HEK293 (cell line): ENCODE results near the gene GAPVD1.

Source experiments
- EGR2 ChIP-seq: fragments of 450-650 bp; formaldehyde crosslinking; IDR thresholded peaks from 2 replicates; pipeline ENCODE4 v1.5.1; 2016; ENCODE audit warnings: low read depth, missing biosample characterization, missing genetic modification characterization
- GLIS1 ChIP-seq: fragments of 450-650 bp; formaldehyde crosslinking; IDR thresholded peaks from 2 replicates; pipeline ENCODE4 v1.5.1; 2016; ENCODE audit warnings: missing biosample characterization, missing genetic modification characterization
- GLIS2 ChIP-seq: fragments of 450-650 bp; formaldehyde crosslinking; IDR thresholded peaks from 2 replicates; pipeline ENCODE4 v1.5.1; 2016; ENCODE audit warnings: missing biosample characterization, missing genetic modification characterization
- KLF9 ChIP-seq: fragments of 450-650 bp; formaldehyde crosslinking; IDR thresholded peaks from 2 replicates; pipeline ENCODE4 v1.5.1; 2016; ENCODE audit warnings: missing biosample characterization, missing genetic modification characterization, low read depth
- MYNN ChIP-seq: fragments of 450-650 bp; formaldehyde crosslinking; IDR thresholded peaks from 2 replicates; pipeline ENCODE4 v1.5.1; 2016; ENCODE audit warnings: missing biosample characterization, missing genetic modification characterization, borderline replicate concordance
- MZF1 ChIP-seq: fragments of 450-650 bp; formaldehyde crosslinking; IDR thresholded peaks from 2 replicates; pipeline ENCODE4 v1.5.1; 2017; ENCODE audit warnings: missing biosample characterization, missing genetic modification characterization, borderline replicate concordance
- YY2 ChIP-seq: fragments of 450-650 bp; formaldehyde crosslinking; IDR thresholded peaks from 2 replicates; pipeline ENCODE4 v1.5.1; 2016; ENCODE audit warnings: missing biosample characterization, missing genetic modification characterization
- ZBTB21 ChIP-seq: fragments of 450-650 bp; formaldehyde crosslinking; IDR thresholded peaks from 2 replicates; pipeline ENCODE4 v1.5.1; 2017; ENCODE audit warnings: missing biosample characterization, missing genetic modification characterization
- ZBTB48 ChIP-seq: fragments of 450-650 bp; formaldehyde crosslinking; IDR thresholded peaks from 2 replicates; pipeline ENCODE4 v1.5.1; 2016; ENCODE audit warnings: missing biosample characterization, missing genetic modification characterization
- ZFHX2 ChIP-seq: fragments of 450-650 bp; formaldehyde crosslinking; conservative IDR thresholded peaks from 2 replicates; pipeline ENCODE4 v1.5.1; 2016; ENCODE audit warnings: missing biosample characterization, missing genetic modification characterization
- ZFP3 ChIP-seq: fragments of 450-650 bp; formaldehyde crosslinking; IDR thresholded peaks from 2 replicates; pipeline ENCODE4 v1.5.1; 2016; ENCODE audit warnings: low read depth, missing biosample characterization, missing genetic modification characterization
- ZNF140 ChIP-seq: fragments of 450-650 bp; formaldehyde crosslinking; IDR thresholded peaks from 2 replicates; pipeline ENCODE4 v1.5.1; 2016; ENCODE audit warnings: missing biosample characterization, missing genetic modification characterization
- ZNF146 ChIP-seq: fragments of 450-650 bp; formaldehyde crosslinking; IDR thresholded peaks from 2 replicates; pipeline ENCODE4 v1.5.1; 2016; ENCODE audit warnings: missing biosample characterization, missing genetic modification characterization
- ZNF157 ChIP-seq: fragments of 450-650 bp; formaldehyde crosslinking; IDR thresholded peaks from 2 replicates; pipeline ENCODE4 v1.5.1; 2016; ENCODE audit warnings: missing biosample characterization, missing genetic modification characterization
- ZNF24 ChIP-seq: fragments of 450-650 bp; formaldehyde crosslinking; IDR thresholded peaks from 2 replicates; pipeline ENCODE4 v1.5.1; 2016; ENCODE audit warnings: missing biosample characterization, missing genetic modification characterization
- ZNF266 ChIP-seq: fragments of 450-650 bp; formaldehyde crosslinking; IDR thresholded peaks from 2 replicates; pipeline ENCODE4 v1.5.1; 2016; ENCODE audit warnings: missing biosample characterization, missing genetic modification characterization, low read depth
- ZNF311 ChIP-seq: fragments of 450-650 bp; formaldehyde crosslinking; IDR thresholded peaks from 2 replicates; pipeline ENCODE4 v1.5.1; 2017; ENCODE audit warnings: missing biosample characterization, missing genetic modification characterization, borderline replicate concordance
- ZNF350 ChIP-seq: fragments of 450-650 bp; formaldehyde crosslinking; IDR thresholded peaks from 2 replicates; pipeline ENCODE4 v1.5.0; 2017; ENCODE audit warnings: missing biosample characterization, mild to moderate bottlenecking, missing genetic modification characterization
- ZNF391 ChIP-seq: fragments of 450-650 bp; formaldehyde crosslinking; IDR thresholded peaks from 2 replicates; pipeline ENCODE4 v1.5.1; 2016; ENCODE audit warnings: low read depth, missing biosample characterization, missing genetic modification characterization, borderline replicate concordance
- ZNF529 ChIP-seq: fragments of 450-650 bp; formaldehyde crosslinking; IDR thresholded peaks from 2 replicates; pipeline ENCODE4 v1.5.1; 2017; ENCODE audit warnings: missing genetic modification characterization, missing biosample characterization; ENCODE audit not compliant: insufficient replicate concordance
- ZNF549 ChIP-seq: fragments of 450-650 bp; IDR thresholded peaks from 2 replicates; pipeline ENCODE4 v1.5.1; 2018; ENCODE audit warnings: missing biosample characterization, missing genetic modification characterization, mild to moderate bottlenecking, inconsistent platforms, moderate library complexity
- ZNF585B ChIP-seq: fragments of 450-650 bp; formaldehyde crosslinking; IDR thresholded peaks from 2 replicates; pipeline ENCODE4 v1.5.1; 2016; ENCODE audit warnings: missing biosample characterization, missing genetic modification characterization
- ZNF596 ChIP-seq: fragments of 450-650 bp; IDR thresholded peaks from 2 replicates; pipeline ENCODE4 v1.5.0; 2018; ENCODE audit warnings: missing biosample characterization, mild to moderate bottlenecking, missing genetic modification characterization, moderate library complexity
- ZNF707 ChIP-seq: fragments of 450-650 bp; formaldehyde crosslinking; IDR thresholded peaks from 2 replicates; pipeline ENCODE4 v1.5.1; 2016; ENCODE audit warnings: missing biosample characterization, missing genetic modification characterization
- ZNF776 ChIP-seq: fragments of 450-650 bp; formaldehyde crosslinking; IDR thresholded peaks from 2 replicates; pipeline ENCODE4 v1.5.0; 2017; ENCODE audit warnings: missing biosample characterization, missing genetic modification characterization, borderline replicate concordance
- ZNF777 ChIP-seq: fragments of 450-650 bp; formaldehyde crosslinking; IDR thresholded peaks from 2 replicates; pipeline ENCODE4 v1.5.1; 2017; ENCODE audit warnings: missing biosample characterization, missing genetic modification characterization, borderline replicate concordance
- TF ChIP-seq, protein P1 (sequence below): fragments of 450-650 bp; IDR thresholded peaks from 2 replicates; pipeline ENCODE4 v1.5.1; 2018; ENCODE audit warnings: missing biosample characterization, mild to moderate bottlenecking, missing genetic modification characterization
- TF ChIP-seq, protein P2 (sequence below): fragments of 450-650 bp; formaldehyde crosslinking; IDR thresholded peaks from 2 replicates; pipeline ENCODE4 v1.5.1; 2016; ENCODE audit warnings: missing biosample characterization, missing genetic modification characterization
- TF ChIP-seq, protein P3 (sequence below): fragments of 450-650 bp; formaldehyde crosslinking; IDR thresholded peaks from 2 replicates; pipeline ENCODE4; 2016; ENCODE audit warnings: missing biosample characterization, missing genetic modification characterization
- TF ChIP-seq, protein P4 (sequence below): fragments of 450-650 bp; formaldehyde crosslinking; IDR thresholded peaks from 2 replicates; pipeline ENCODE4 v1.5.1; 2016; ENCODE audit warnings: missing biosample characterization, missing genetic modification characterization
- TF ChIP-seq, protein P5 (sequence below): fragments of 450-650 bp; formaldehyde crosslinking; IDR thresholded peaks from 2 replicates; pipeline ENCODE4 v1.5.1; 2016; ENCODE audit warnings: missing biosample characterization, missing genetic modification characterization
- TF ChIP-seq, protein P6 (sequence below): fragments of 450-650 bp; formaldehyde crosslinking; IDR thresholded peaks from 2 replicates; pipeline ENCODE4 v1.5.1; 2017; ENCODE audit warnings: missing biosample characterization, missing genetic modification characterization

The GAPVD1 gene

DNA sequence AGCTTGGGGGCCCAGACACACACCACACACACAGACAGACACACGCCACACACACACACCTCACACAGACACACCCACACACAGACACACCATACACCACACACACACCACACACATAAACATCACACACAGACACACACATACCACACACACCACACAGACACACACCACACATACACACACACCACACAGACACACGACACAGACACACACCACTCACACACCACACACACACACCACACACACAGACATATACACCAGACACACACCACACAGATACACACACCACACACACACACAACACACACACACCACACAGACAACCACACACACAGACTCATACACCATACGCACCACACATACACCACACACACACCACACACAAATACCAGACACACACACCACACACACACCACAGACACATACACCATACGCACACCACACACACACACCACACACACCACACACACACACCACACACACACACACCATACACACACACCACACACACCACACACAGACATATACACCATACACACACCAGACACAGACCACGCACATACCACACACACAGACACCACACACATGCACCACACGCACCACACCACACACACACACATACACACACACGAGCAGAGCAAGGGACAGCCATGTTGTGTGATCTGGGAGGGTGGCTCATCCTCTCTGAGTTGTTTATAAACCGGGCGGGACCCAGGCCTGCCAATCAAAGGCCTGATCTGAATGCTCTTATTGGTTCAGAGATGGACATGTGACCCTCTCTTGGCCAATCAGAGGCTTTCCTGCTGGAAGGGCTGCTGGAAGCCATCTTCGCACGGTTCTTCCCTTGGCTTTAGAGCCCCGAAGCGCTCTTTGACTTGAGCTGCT is 148.3 kb downstream of the GAPVD1 start (continued):
- TF ChIP-seq ZNF549 (tag by site-specific recombination) (no peak), GLIS2 (tag by site-specific recombination) (no peak), ZNF146 (tag by site-specific recombination) (peak; percentile 11; the same call in 1 of the 2 replicates), ZNF140 (tag by site-specific recombination) (no peak), MYNN (tag by site-specific recombination) (0 out of 2 replicates have a peak, but pooled peaks have one; percentile 23), ZNF529 (tag by site-specific recombination) (no peak), ZNF776 (peak; percentile 60; the same call in 1 of the 2 replicates), ZNF24 (tag by site-specific recombination) (no peak), EGR2 (tag by site-specific recombination) (no peak), ZNF391 (tag by site-specific recombination) (peak; percentile 61; the same call in 1 of the 2 replicates), YY2 (peak; percentile 64; the same call in 1 of the 2 replicates), ZFHX2 (tag by site-specific recombination) (peak; percentile 44; the same call in 1 of the 2 replicates), ZBTB48 (tag by site-specific recombination) (peak; percentile 22; the same call in 1 of the 2 replicates), ZBTB21 (tag by site-specific recombination) (no peak), ZNF311 (peak; percentile 55; the same call in 1 of the 2 replicates), KLF9 (0 out of 2 replicates have a peak, but pooled peaks have one; percentile 52), ZNF707 (tag by site-specific recombination) (0 out of 2 replicates have a peak, but pooled peaks have one; percentile 30), MZF1 (tag by site-specific recombination) (no peak), ZNF266 (tag by site-specific recombination) (peak; percentile 21; the same call in 1 of the 2 replicates), ZFP3 (tag by site-specific recombination) (no peak), GLIS1 (tag by site-specific recombination) (no peak; the same call in 1 of the 2 replicates), ZNF157 (tag by site-specific recombination) (no peak), ZNF777 (tag by site-specific recombination) (no peak), ZNF350 (tag by site-specific recombination) (no peak), ZNF585B (tag by site-specific recombination) (no peak), ZNF596 (tag by site-specific recombination) (no peak)
- TF ChIP-seq, protein P1, sequence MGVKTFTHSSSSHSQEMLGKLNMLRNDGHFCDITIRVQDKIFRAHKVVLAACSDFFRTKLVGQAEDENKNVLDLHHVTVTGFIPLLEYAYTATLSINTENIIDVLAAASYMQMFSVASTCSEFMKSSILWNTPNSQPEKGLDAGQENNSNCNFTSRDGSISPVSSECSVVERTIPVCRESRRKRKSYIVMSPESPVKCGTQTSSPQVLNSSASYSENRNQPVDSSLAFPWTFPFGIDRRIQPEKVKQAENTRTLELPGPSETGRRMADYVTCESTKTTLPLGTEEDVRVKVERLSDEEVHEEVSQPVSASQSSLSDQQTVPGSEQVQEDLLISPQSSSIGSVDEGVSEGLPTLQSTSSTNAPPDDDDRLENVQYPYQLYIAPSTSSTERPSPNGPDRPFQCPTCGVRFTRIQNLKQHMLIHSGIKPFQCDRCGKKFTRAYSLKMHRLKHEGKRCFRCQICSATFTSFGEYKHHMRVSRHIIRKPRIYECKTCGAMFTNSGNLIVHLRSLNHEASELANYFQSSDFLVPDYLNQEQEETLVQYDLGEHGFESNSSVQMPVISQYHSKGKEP = no peak
- TF ChIP-seq, protein P2, sequence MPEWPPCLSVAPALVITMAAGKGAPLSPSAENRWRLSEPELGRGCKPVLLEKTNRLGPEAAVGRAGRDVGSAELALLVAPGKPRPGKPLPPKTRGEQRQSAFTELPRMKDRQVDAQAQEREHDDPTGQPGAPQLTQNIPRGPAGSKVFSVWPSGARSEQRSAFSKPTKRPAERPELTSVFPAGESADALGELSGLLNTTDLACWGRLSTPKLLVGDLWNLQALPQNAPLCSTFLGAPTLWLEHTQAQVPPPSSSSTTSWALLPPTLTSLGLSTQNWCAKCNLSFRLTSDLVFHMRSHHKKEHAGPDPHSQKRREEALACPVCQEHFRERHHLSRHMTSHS (tag by site-specific recombination) = no peak
- TF ChIP-seq, protein P3, sequence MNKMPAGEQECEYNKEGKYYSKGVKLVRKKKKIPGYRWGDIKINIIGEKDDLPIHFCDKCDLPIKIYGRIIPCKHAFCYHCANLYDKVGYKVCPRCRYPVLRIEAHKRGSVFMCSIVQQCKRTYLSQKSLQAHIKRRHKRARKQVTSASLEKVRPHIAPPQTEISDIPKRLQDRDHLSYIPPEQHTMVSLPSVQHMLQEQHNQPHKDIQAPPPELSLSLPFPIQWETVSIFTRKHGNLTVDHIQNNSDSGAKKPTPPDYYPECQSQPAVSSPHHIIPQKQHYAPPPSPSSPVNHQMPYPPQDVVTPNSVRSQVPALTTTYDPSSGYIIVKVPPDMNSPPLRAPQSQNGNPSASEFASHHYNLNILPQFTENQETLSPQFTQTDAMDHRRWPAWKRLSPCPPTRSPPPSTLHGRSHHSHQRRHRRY (tag by site-specific recombination) = no peak
- TF ChIP-seq, protein P4, sequence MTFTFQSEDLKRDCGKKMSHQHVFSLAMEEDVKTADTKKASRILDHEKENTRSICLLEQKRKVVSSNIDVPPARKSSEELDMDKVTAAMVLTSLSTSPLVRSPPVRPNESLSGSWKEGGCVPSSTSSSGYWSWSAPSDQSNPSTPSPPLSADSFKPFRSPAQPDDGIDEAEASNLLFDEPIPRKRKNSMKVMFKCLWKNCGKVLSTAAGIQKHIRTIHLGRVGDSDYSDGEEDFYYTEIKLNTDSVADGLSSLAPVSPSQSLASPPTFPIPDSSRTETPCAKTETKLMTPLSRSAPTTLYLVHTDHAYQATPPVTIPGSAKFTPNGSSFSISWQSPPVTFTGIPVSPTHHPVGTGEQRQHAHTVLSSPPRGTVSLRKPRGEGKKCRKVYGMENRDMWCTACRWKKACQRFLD = no peak
- TF ChIP-seq, protein P5, sequence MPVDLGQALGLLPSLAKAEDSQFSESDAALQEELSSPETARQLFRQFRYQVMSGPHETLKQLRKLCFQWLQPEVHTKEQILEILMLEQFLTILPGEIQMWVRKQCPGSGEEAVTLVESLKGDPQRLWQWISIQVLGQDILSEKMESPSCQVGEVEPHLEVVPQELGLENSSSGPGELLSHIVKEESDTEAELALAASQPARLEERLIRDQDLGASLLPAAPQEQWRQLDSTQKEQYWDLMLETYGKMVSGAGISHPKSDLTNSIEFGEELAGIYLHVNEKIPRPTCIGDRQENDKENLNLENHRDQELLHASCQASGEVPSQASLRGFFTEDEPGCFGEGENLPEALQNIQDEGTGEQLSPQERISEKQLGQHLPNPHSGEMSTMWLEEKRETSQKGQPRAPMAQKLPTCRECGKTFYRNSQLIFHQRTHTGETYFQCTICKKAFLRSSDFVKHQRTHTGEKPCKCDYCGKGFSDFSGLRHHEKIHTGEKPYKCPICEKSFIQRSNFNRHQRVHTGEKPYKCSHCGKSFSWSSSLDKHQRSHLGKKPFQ (tag by site-specific recombination) = peak; percentile 72
- TF ChIP-seq, protein P6, sequence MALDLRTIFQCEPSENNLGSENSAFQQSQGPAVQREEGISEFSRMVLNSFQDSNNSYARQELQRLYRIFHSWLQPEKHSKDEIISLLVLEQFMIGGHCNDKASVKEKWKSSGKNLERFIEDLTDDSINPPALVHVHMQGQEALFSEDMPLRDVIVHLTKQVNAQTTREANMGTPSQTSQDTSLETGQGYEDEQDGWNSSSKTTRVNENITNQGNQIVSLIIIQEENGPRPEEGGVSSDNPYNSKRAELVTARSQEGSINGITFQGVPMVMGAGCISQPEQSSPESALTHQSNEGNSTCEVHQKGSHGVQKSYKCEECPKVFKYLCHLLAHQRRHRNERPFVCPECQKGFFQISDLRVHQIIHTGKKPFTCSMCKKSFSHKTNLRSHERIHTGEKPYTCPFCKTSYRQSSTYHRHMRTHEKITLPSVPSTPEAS (tag by site-specific recombination) = peak; percentile 78
